Fibroblast of villous mesenchyme (primary cell): ENCODE results near the gene CD320. TPM values are rescaled to one million over a fixed set of nuclear protein-coding genes. Genes with fewer than 3 reads are reported as not detected.

Source experiments
- DNase-seq: peaks from one replicate; pipeline ENCODE4 v3.0.0-alpha.2; 2010; ENCODE audit warnings: low read depth
- H3K4me3 ChIP-seq: 2 replicates; pipeline ENCODE4 v1.5.1; 2011; ENCODE audit warnings: low read depth, mild to moderate bottlenecking, low read length
- CTCF ChIP-seq: IDR thresholded peaks from 2 replicates; pipeline ENCODE4 v1.5.1; 2012; ENCODE audit warnings: low read depth, mild to moderate bottlenecking, low read length; ENCODE audit not compliant: insufficient read depth
- total RNA-seq: library from RNA; depleted of rRNA; stranded (reverse); fragments of >200 nt; gene quantifications from 2 replicates; pipeline ENCODE4 v1.2.3, GENCODE V29; 2012

Gene CD320
- total RNA-seq, 1 donor: 18.1 TPM

- no peak overlapping the region for H3K4me3 ChIP-seq
- TF ChIP-seq CTCF: no peak
- no peak for DNase-seq
These were observed 45.7 kb downstream of the CD320 start for GRCh38 chr19:8262431-8262830.

GRCh38 chr19:8261881-8262280, 46.3 kb downstream of the CD320 start:
- DNase-seq: no peak
- H3K4me3 ChIP-seq: no peak overlapping the region
- TF ChIP-seq CTCF: no peak

GRCh38 chr19:8261347-8261746, 46.8 kb downstream of the CD320 start:
- TF ChIP-seq CTCF: no peak
- no peak overlapping the region for H3K4me3 ChIP-seq
- DNase-seq: no peak

- H3K4me3 ChIP-seq: no peak overlapping the region
- DNase-seq: no peak
- TF ChIP-seq CTCF: no peak
These were observed 48.3 kb downstream of the CD320 start for GRCh38 chr19:8259922-8260247.

GRCh38 chr19:8259142-8259921, 48.8 kb downstream of the CD320 start:
- no peak for TF ChIP-seq CTCF
- DNase-seq: no peak
- H3K4me3 ChIP-seq: no peak overlapping the region

GRCh38 chr19:8257052-8257443, 51.1 kb downstream of the CD320 start:
- TF ChIP-seq CTCF: no peak
- DNase-seq: no peak
- no peak overlapping the region for H3K4me3 ChIP-seq
